Activated naive CD4-positive, alpha-beta T cell treated with anti-CD3 and anti-CD28 coated beads, Interleukin-2, amount 50 U/mL, for 24 hours (primary cell): ENCODE data around the gene GNPAT.
A peak's percentile ranks its signal among the peaks of the same experiment; 100 is the strongest.

Experiments used
- H3K27ac Mint-ChIP-seq: one replicate; pipeline ENCODE4 v1.8.0; 2021; ENCODE audit warnings: mild to moderate bottlenecking, mixed read lengths
- H3K27me3 Mint-ChIP-seq: one replicate; pipeline ENCODE4 v1.8.0; 2021; ENCODE audit warnings: mixed read lengths
- H3K36me3 Mint-ChIP-seq: one replicate; pipeline ENCODE4 v1.8.0; 2021; ENCODE audit warnings: mixed read lengths
- H3K4me1 Mint-ChIP-seq: one replicate; pipeline ENCODE4 v1.8.0; 2021; ENCODE audit warnings: mixed read lengths
- H3K4me3 Mint-ChIP-seq: one replicate; pipeline ENCODE4 v1.8.0; 2021; ENCODE audit warnings: mild to moderate bottlenecking, mixed read lengths
- H3K9me3 Mint-ChIP-seq: one replicate; pipeline ENCODE4 v1.8.0; 2021; ENCODE audit warnings: mixed read lengths

GNPAT gene

GRCh38 chr1:231240883-231241735 lies at the start of gene GNPAT:
Gene GNPAT, plus strand, starts transcription at chr1:231241212. Its CDS starts 167 bp downstream, at chr1:231241379.
- H3K4me1 Mint-ChIP-seq: peaks cover 77% of the 10 kb centered on the region
- peak within 1 kb of the TSS; percentile 97 for H3K4me3 Mint-ChIP-seq
- no peaks in the 10 kb centered on the region for H3K27me3 Mint-ChIP-seq
- H3K27ac Mint-ChIP-seq: peak within 1 kb of the TSS; percentile 97
- peaks cover 13% of the 10 kb centered on the region for H3K36me3 Mint-ChIP-seq
- no peaks in the 10 kb centered on the region for H3K9me3 Mint-ChIP-seq

GRCh38 chr1:231192620-231193163 lies 48.3 kb upstream of the GNPAT start:
- H3K27me3 Mint-ChIP-seq: peaks cover 1% of the 10 kb centered on the region
- H3K9me3 Mint-ChIP-seq: no peaks in the 10 kb centered on the region
- no peaks in the 10 kb centered on the region for H3K36me3 Mint-ChIP-seq

GRCh38 chr1:231193710-231194340 lies 47.2 kb upstream of the GNPAT start:
- Mint-ChIP-seq H3K9me3 (no peaks in the 10 kb centered on the region), H3K27ac (no peak overlapping the region), H3K36me3 (no peaks in the 10 kb centered on the region), H3K4me3 (no peak overlapping the region), H3K27me3 (peaks cover 1% of the 10 kb centered on the region), H3K4me1 (no peaks in the 10 kb centered on the region)

More at GRCh38 chr1:231192620-231193163, 48.3 kb upstream of the GNPAT start:
- no peak overlapping the region for H3K4me3 Mint-ChIP-seq
- H3K27ac Mint-ChIP-seq: no peak overlapping the region
- H3K4me1 Mint-ChIP-seq: no peaks in the 10 kb centered on the region

- H3K27ac Mint-ChIP-seq: no peak overlapping the region
- H3K4me1 Mint-ChIP-seq: no peaks in the 10 kb centered on the region
- H3K9me3 Mint-ChIP-seq: no peaks in the 10 kb centered on the region
Observed at GRCh38 chr1:231194476-231194842, 46.6 kb upstream of the GNPAT start.

GRCh38 chr1:231194843-231195516 lies 46.0 kb upstream of the GNPAT start:
- no peak overlapping the region for H3K4me3 Mint-ChIP-seq

More at GRCh38 chr1:231194476-231194842, 46.6 kb upstream of the GNPAT start:
- H3K36me3 Mint-ChIP-seq: no peaks in the 10 kb centered on the region
- H3K27me3 Mint-ChIP-seq: peaks cover 2% of the 10 kb centered on the region
- H3K4me3 Mint-ChIP-seq: no peak overlapping the region

GRCh38 chr1:231196307-231196706 lies 44.7 kb upstream of the GNPAT start:
- peaks cover 1% of the 10 kb centered on the region for H3K4me1 Mint-ChIP-seq
- H3K27ac Mint-ChIP-seq: no peak overlapping the region
- H3K27me3 Mint-ChIP-seq: peaks cover 3% of the 10 kb centered on the region
- no peak overlapping the region for H3K4me3 Mint-ChIP-seq
- no peaks in the 10 kb centered on the region for H3K9me3 Mint-ChIP-seq
- H3K36me3 Mint-ChIP-seq: no peaks in the 10 kb centered on the region

More at GRCh38 chr1:231194843-231195516, 46.0 kb upstream of the GNPAT start:
- H3K4me1 Mint-ChIP-seq: no peaks in the 10 kb centered on the region
- H3K36me3 Mint-ChIP-seq: no peaks in the 10 kb centered on the region
- H3K27me3 Mint-ChIP-seq: peaks cover 3% of the 10 kb centered on the region
- H3K9me3 Mint-ChIP-seq: no peaks in the 10 kb centered on the region
- no peak overlapping the region for H3K27ac Mint-ChIP-seq

GRCh38 chr1:231196728-231197127 lies 44.3 kb upstream of the GNPAT start:
- peaks cover 6% of the 10 kb centered on the region for H3K4me1 Mint-ChIP-seq
- no peaks in the 10 kb centered on the region for H3K9me3 Mint-ChIP-seq
- peaks cover 3% of the 10 kb centered on the region for H3K27me3 Mint-ChIP-seq
- H3K27ac Mint-ChIP-seq: no peak overlapping the region
- H3K36me3 Mint-ChIP-seq: no peaks in the 10 kb centered on the region
- no peak overlapping the region for H3K4me3 Mint-ChIP-seq

- Mint-ChIP-seq H3K4me3 (no peak overlapping the region), H3K27ac (no peak overlapping the region), H3K9me3 (no peaks in the 10 kb centered on the region), H3K4me1 (peaks cover 8% of the 10 kb centered on the region), H3K27me3 (peaks cover 2% of the 10 kb centered on the region), H3K36me3 (no peaks in the 10 kb centered on the region)
Observed at GRCh38 chr1:231199868-231200267, 41.1 kb upstream of the GNPAT start.

GRCh38 chr1:231200388-231201031 lies 40.5 kb upstream of the GNPAT start:
- peaks cover 8% of the 10 kb centered on the region for H3K4me1 Mint-ChIP-seq
- H3K27ac Mint-ChIP-seq: no peak overlapping the region
- H3K9me3 Mint-ChIP-seq: no peaks in the 10 kb centered on the region
- no peaks in the 10 kb centered on the region for H3K36me3 Mint-ChIP-seq
- H3K27me3 Mint-ChIP-seq: peaks cover 2% of the 10 kb centered on the region
- no peak overlapping the region for H3K4me3 Mint-ChIP-seq

- Mint-ChIP-seq H3K27ac (peak overlapping the region; percentile 62), H3K27me3 (peaks cover 2% of the 10 kb centered on the region), H3K4me3 (no peak overlapping the region), H3K9me3 (no peaks in the 10 kb centered on the region), H3K4me1 (peaks cover 8% of the 10 kb centered on the region), H3K36me3 (no peaks in the 10 kb centered on the region)
Observed at GRCh38 chr1:231201375-231201978, 39.5 kb upstream of the GNPAT start.

- Mint-ChIP-seq H3K36me3 (no peaks in the 10 kb centered on the region), H3K27me3 (peaks cover 2% of the 10 kb centered on the region), H3K9me3 (no peaks in the 10 kb centered on the region), H3K4me1 (peaks cover 8% of the 10 kb centered on the region), H3K4me3 (no peak overlapping the region), H3K27ac (no peak overlapping the region)
Observed at GRCh38 chr1:231201979-231202633, 38.9 kb upstream of the GNPAT start.

GRCh38 chr1:231203259-231204057 lies 37.6 kb upstream of the GNPAT start:
- no peaks in the 10 kb centered on the region for H3K36me3 Mint-ChIP-seq
- H3K9me3 Mint-ChIP-seq: no peaks in the 10 kb centered on the region
- no peak overlapping the region for H3K4me3 Mint-ChIP-seq
- H3K27ac Mint-ChIP-seq: no peak overlapping the region
- peaks cover 8% of the 10 kb centered on the region for H3K4me1 Mint-ChIP-seq
- H3K27me3 Mint-ChIP-seq: peaks cover 2% of the 10 kb centered on the region

- Mint-ChIP-seq H3K4me1 (peaks cover 8% of the 10 kb centered on the region), H3K27ac (no peak overlapping the region), H3K36me3 (no peaks in the 10 kb centered on the region), H3K4me3 (no peak overlapping the region), H3K9me3 (no peaks in the 10 kb centered on the region), H3K27me3 (no peaks in the 10 kb centered on the region)
Observed at GRCh38 chr1:231206856-231207255, 34.2 kb upstream of the GNPAT start.

- H3K27me3 Mint-ChIP-seq: no peaks in the 10 kb centered on the region
- no peak overlapping the region for H3K4me3 Mint-ChIP-seq
- no peak overlapping the region for H3K27ac Mint-ChIP-seq
- H3K4me1 Mint-ChIP-seq: peaks cover 8% of the 10 kb centered on the region
- no peaks in the 10 kb centered on the region for H3K9me3 Mint-ChIP-seq
- no peaks in the 10 kb centered on the region for H3K36me3 Mint-ChIP-seq
Observed at GRCh38 chr1:231207437-231207836, 33.6 kb upstream of the GNPAT start.
